ENCODE measurements around the gene ARSG. TPM values are rescaled to one million over a fixed set of nuclear protein-coding genes. Genes with fewer than 3 reads are reported as not detected.

The ARSG gene
- total and polyA plus RNA-seq, 2 donors (not counting 3 experiments of a cell fraction or from before 2014, with no cell fraction given), result 3.9 to 7.0 TPM

- POLR2A ChIA-PET, result no interaction called here
- Histone ChIP-seq H2AFZ (ENCODE audit: low read depth, low read length) (no peak overlapping the region), H3K4me2 (ENCODE audit: insufficient read depth, low read length) (no peak overlapping the region), H3K27me3 (ENCODE audit: control insufficient read depth in 2 of 2, insufficient read depth in 2 of 2, low read length in 2 of 2) (no peaks in the 10 kb centered on the region), H3K27ac (ENCODE audit: insufficient read depth, low read depth, low read length) (no peak overlapping the region), H3K4me1 (ENCODE audit: control insufficient read depth, extremely low read depth, insufficient read depth, low read length) (peaks cover 29% of the 10 kb centered on the region), H4K20me1 (replicated peaks; ENCODE audit: control insufficient read depth, extremely low read depth, insufficient read depth, low read length) (no peaks in the 10 kb centered on the region), H3K9ac (replicated peaks; ENCODE audit: extremely low read depth, insufficient read depth, low read length) (no peak overlapping the region), H3K4me3 (replicated peaks in 1 of 3; ENCODE audit: insufficient read depth in 1 of 3, low read depth in 1 of 3, low read length in 3 of 3) (no peak overlapping the region), H3K9me3 (replicated peaks; ENCODE audit: control insufficient read depth, insufficient read depth, low read length) (no peaks in the 10 kb centered on the region), H3K79me2 (ENCODE audit: control insufficient read depth, insufficient read depth, low read length) (no peaks in the 10 kb centered on the region), H3K9me1 (replicated peaks; ENCODE audit: control insufficient read depth, extremely low read depth, insufficient read depth, low read length) (no peaks in the 10 kb centered on the region), H3K36me3 (ENCODE audit: control insufficient read depth in 2 of 2, extremely low read depth in 1 of 2, insufficient read depth in 2 of 2, low read length in 2 of 2) (no peaks in the 10 kb centered on the region)
- intact Hi-C loops (cut with micrococcal nuclease) (no loop called here), dilution Hi-C loops (cut with MboI; ENCODE audit: extremely low pct_ligation_motif_present, low sequenced_read_pairs) (no loop called here)
- no peak for DNase-seq (ENCODE audit: low read depth, low spot score)
- CTCF ChIA-PET, result interaction anchor here (1.0 to 4.4 kb wide), 2 partner anchors 13 to 51 kb away, joined by 3 to 48 read pairs (median 32); no protein-coding TSS in a partner anchor
- BruUV-seq (replicated peaks), result no TSS peak
- TF ChIP-seq MYC (IDR thresholded peaks at IDR 0.05; ENCODE audit: low read depth, low read length) (no peak), POLR2AphosphoS5 (IDR thresholded peaks at IDR 0.05; ENCODE audit: insufficient read depth, low read depth, low read length) (no peak), POLR2A (IDR thresholded peaks at IDR 0.05; ENCODE audit: low read depth, low read length) (no peak), JUN (IDR thresholded peaks at IDR 0.05; ENCODE audit: borderline replicate concordance, insufficient read depth, insufficient read length, low read depth) (no peak), GATA2 (IDR thresholded peaks at IDR 0.05; ENCODE audit: insufficient read depth, insufficient read length, low read depth, low read length) (no peak), EZH2 (IDR thresholded peaks at IDR 0.05; ENCODE audit: borderline replicate concordance, low read depth, low read length, severe bottlenecking) (no peak), FOS (IDR thresholded peaks at IDR 0.05; ENCODE audit: borderline replicate concordance, insufficient read depth, low read length) (no peak)
- TF ChIP-seq, protein P1, sequence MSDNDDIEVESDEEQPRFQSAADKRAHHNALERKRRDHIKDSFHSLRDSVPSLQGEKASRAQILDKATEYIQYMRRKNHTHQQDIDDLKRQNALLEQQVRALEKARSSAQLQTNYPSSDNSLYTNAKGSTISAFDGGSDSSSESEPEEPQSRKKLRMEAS (IDR thresholded peaks at IDR 0.05; ENCODE audit: insufficient read depth, insufficient read length), result no peak
- TF ChIP-seq, protein P2, sequence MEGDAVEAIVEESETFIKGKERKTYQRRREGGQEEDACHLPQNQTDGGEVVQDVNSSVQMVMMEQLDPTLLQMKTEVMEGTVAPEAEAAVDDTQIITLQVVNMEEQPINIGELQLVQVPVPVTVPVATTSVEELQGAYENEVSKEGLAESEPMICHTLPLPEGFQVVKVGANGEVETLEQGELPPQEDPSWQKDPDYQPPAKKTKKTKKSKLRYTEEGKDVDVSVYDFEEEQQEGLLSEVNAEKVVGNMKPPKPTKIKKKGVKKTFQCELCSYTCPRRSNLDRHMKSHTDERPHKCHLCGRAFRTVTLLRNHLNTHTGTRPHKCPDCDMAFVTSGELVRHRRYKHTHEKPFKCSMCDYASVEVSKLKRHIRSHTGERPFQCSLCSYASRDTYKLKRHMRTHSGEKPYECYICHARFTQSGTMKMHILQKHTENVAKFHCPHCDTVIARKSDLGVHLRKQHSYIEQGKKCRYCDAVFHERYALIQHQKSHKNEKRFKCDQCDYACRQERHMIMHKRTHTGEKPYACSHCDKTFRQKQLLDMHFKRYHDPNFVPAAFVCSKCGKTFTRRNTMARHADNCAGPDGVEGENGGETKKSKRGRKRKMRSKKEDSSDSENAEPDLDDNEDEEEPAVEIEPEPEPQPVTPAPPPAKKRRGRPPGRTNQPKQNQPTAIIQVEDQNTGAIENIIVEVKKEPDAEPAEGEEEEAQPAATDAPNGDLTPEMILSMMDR (IDR thresholded peaks at IDR 0.05; ENCODE audit: extremely low read depth in 1 of 2, insufficient read depth in 1 of 2, low read depth in 1 of 2, low read length in 2 of 2), result no peak
- no peak for FAIRE-seq
Measured at GRCh38 chr17:68385490-68386215, 94.4 kb downstream of the ARSG start.
